CD4-positive, alpha-beta memory T cell (primary cell): Measurements from ENCODE around the gene HHEX. TPM values are rescaled to one million over a fixed set of nuclear protein-coding genes. Genes with fewer than 3 reads are reported as not detected.
A peak's percentile ranks its signal among the peaks of the same experiment; 100 is the strongest.
"Not testable (repeated sequence)": the region's sequence is repeated elsewhere in the genome, so short reads cannot be mapped to it uniquely, and the experiment has no call there.

Experiments
- CTCF ChIA-PET: fragments of 350-600 bp; sonication (Branson Sonifier 250); formaldehyde crosslinking; loops from one replicate; lab custom pipeline; 2021; ENCODE audit warnings: inconsistent platforms; ENCODE audit not compliant: partially characterized antibody; lab: Charles Lee
- POLR2A ChIA-PET: fragments of 350-600 bp; sonication (Branson Sonifier 250); formaldehyde crosslinking; loops from one replicate; lab custom pipeline; 2021; ENCODE audit not compliant: partially characterized antibody; lab: Charles Lee
- DNase-seq, 5 donors: peaks; one replicate each; pipeline versions ENCODE4 v3.0.0 to v3.0.0-alpha.2; 2020 to 2022; ENCODE audit warnings: mixed read lengths in 1 of 5
- H3K27ac ChIP-seq: one replicate; pipeline ENCODE4 v1.7.0; 2013; ENCODE audit warnings: low read depth, low read length
- H3K27me3 ChIP-seq: 2 replicates; pipeline ENCODE4 v1.7.0; 2013; ENCODE audit warnings: mild to moderate bottlenecking, low read length, moderate library complexity; ENCODE audit not compliant: insufficient read depth
- H3K36me3 ChIP-seq: 2 replicates; pipeline ENCODE4 v1.7.0; 2013; ENCODE audit warnings: mild to moderate bottlenecking, low read length, moderate library complexity; ENCODE audit not compliant: insufficient read depth
- H3K4me1 ChIP-seq: 2 replicates; pipeline ENCODE4 v1.7.0; 2013; ENCODE audit warnings: mild to moderate bottlenecking, low read length, moderate library complexity; ENCODE audit not compliant: insufficient read depth
- H3K4me3 ChIP-seq, 2 donors: one replicate each; pipeline ENCODE4 v1.7.0; 2013; ENCODE audit warnings: low read length in 2 of 2, mild to moderate bottlenecking in 1 of 2
- H3K9me3 ChIP-seq, 2 donors: one replicate each; pipeline ENCODE4 v1.7.0; 2013; ENCODE audit warnings: low read length in 2 of 2, control low read depth in 1 of 2; ENCODE audit not compliant: control insufficient read depth in 1 of 2
- H3K27ac Mint-ChIP-seq, 7 donors: one replicate each; pipeline ENCODE4 v1.8.0; 2020 to 2021; ENCODE audit warnings: mixed read lengths in 7 of 7, mild to moderate bottlenecking in 6 of 7, inconsistent platforms in 3 of 7, moderate library complexity in 3 of 7
- H3K27me3 Mint-ChIP-seq, 2 donors: one replicate each; pipeline ENCODE4 v1.8.0; 2020 to 2021; ENCODE audit warnings: mixed read lengths in 2 of 2
- H3K36me3 Mint-ChIP-seq, 2 donors: one replicate each; pipeline ENCODE4 v1.8.0; 2020 to 2021; ENCODE audit warnings: mixed read lengths in 2 of 2, inconsistent platforms in 1 of 2, mild to moderate bottlenecking in 1 of 2
- H3K4me1 Mint-ChIP-seq, 4 donors: one replicate each; pipeline ENCODE4 v1.8.0; 2020 to 2021; ENCODE audit warnings: mixed read lengths in 4 of 4, mild to moderate bottlenecking in 1 of 4
- H3K4me3 Mint-ChIP-seq, 8 donors: one replicate each; pipeline ENCODE4 v1.8.0; 2020 to 2021; ENCODE audit warnings: mixed read lengths in 8 of 8, mild to moderate bottlenecking in 7 of 8, moderate library complexity in 6 of 8, inconsistent platforms in 3 of 8
- H3K9me3 Mint-ChIP-seq, 8 donors: one replicate each; pipeline ENCODE4 v1.8.0; 2020 to 2021; ENCODE audit warnings: mixed read lengths in 8 of 8, mild to moderate bottlenecking in 5 of 8, inconsistent platforms in 3 of 8, moderate library complexity in 1 of 8
- intact Hi-C: fragments of 100-400 bp; cut with micrococcal nuclease; formaldehyde crosslinking; loops from one replicate; pipeline ENCODE4 v1.15.1; 2023
- polyA plus RNA-seq, 2 donors: library from polyadenylated mRNA; unstranded; fragments of 300-500 nt; fragmentation: Illumina TruSeq; gene quantifications; one replicate each; pipeline ENCODE4 v1.2.3, GENCODE V29; 2021
- total RNA-seq, 2 experiments: library from RNA; stranded (reverse); gene quantifications; one replicate each; pipeline ENCODE4 v1.2.3, GENCODE V29; 2021

The HHEX gene
- total RNA-seq, result under 1 TPM in 1 of 2 experiments, not detected in 1; 0.32 TPM
- polyA plus RNA-seq, result 1 to 10 TPM in 1 of 2 donors, under 1 TPM in 1; 0.98 to 1.2 TPM

DNA sequence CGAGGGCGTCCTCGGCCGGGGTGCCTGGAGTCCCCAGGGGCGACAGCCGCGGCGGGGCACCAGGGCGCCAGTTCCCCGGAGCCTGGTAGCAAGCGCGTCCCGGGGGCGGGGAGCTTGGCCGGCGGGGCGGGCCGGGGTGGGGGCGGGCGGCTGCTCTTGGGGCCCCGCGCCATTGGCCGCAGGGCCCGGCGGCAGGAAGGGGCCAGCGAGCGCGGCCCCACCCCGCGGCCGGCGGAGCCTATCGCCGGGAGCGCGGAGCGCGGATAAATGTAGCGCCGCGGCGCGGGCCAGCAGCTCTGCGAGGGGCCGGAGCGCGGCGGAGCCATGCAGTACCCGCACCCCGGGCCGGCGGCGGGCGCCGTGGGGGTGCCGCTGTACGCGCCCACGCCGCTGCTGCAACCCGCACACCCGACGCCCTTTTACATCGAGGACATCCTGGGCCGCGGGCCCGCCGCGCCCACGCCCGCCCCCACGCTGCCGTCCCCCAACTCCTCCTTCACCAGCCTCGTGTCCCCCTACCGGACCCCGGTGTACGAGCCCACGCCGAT lies at the start of gene HHEX:
HHEX (plus strand) TSS at position 293 of the 548 bp plus-strand sequence; CDS start at position 325, 32 bp downstream.
- Mint-ChIP-seq H3K4me1 (peaks cover 9 to 33% (median 26%) of the 10 kb centered on the region in 4 donors), H3K27ac (peak within 1 kb of the TSS in 4 of 7 donors; percentile 13 to 84 (median 56)), H3K4me3 (peak within 1 kb of the TSS; percentile 77 to 91 (median 86)), H3K27me3 (peaks cover 29 to 42% of the 10 kb centered on the region in 2 donors), H3K9me3 (peaks cover 0 to 8% (median 2%) of the 10 kb centered on the region in 8 donors), H3K36me3 (peaks cover 0 to 1% of the 10 kb centered on the region in 2 donors)
- POLR2A ChIA-PET, result interaction anchor here (0.5 to 1.4 kb wide), 4 partner anchors 9 to 779 kb away, joined by 4 to 9 read pairs (median 4); partner anchors contain the start of gene EXOC6
- peak in 2 of 5 donors; percentile 15 to 29 for DNase-seq
- peak within 1 kb of the TSS; percentile 43 to 47 for H3K4me3 ChIP-seq
- CTCF ChIA-PET, result no interaction called here
- H3K9me3 ChIP-seq, result no peaks in the 10 kb centered on the region
- no peak within 1 kb of the TSS for H3K27ac ChIP-seq
- peaks cover 25% of the 10 kb centered on the region for H3K4me1 ChIP-seq
- H3K27me3 ChIP-seq, result peaks cover 37% of the 10 kb centered on the region
- intact Hi-C loops, result loop anchor here (5.0 to 10.0 kb wide), 2 partner anchors 97 to 155 kb away; partner anchors contain the start of genes EXOC6 and KIF11
- no peaks in the 10 kb centered on the region for H3K36me3 ChIP-seq

DNA sequence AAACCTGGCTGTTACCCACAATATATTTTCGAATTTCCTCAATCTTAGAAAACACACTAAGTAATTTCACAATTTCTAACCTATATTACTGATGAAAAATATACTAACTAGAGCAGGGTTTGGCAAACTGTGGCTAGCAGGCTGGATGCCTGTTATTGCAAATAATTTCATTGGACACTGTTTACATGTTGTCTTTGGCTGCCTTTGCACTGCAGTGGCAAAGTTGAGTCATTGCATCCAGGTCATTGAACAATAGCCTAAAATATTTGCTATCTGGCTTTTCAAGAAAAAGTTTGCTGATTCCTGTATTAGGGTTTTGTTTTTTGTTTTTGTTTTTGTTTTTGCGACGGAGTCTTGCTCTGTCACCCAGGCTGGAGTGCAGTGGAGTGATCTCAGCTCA lies 49.6 kb upstream of the HHEX start:
- H3K4me1 Mint-ChIP-seq, result peaks cover 0 to 6% (median 2%) of the 10 kb centered on the region in 4 donors
- H3K27ac Mint-ChIP-seq, result no peak overlapping the region
- no peak overlapping the region for H3K4me3 Mint-ChIP-seq
- H3K9me3 Mint-ChIP-seq, result no peaks in the 10 kb centered on the region
- no peaks in the 10 kb centered on the region for H3K27me3 ChIP-seq
- no peaks in the 10 kb centered on the region for H3K36me3 ChIP-seq
- ChIA-PET POLR2A (no interaction called here), CTCF (interaction anchor here (1.6 kb wide), 1 partner anchor 9 kb away, joined by 4 read pairs; no protein-coding TSS in a partner anchor)
- intact Hi-C loops, result no loop called here
- DNase-seq, result no peak
- no peak overlapping the region for H3K27ac ChIP-seq
- no peaks in the 10 kb centered on the region for H3K36me3 Mint-ChIP-seq
- H3K4me3 ChIP-seq, result no peak overlapping the region
- no peaks in the 10 kb centered on the region for H3K9me3 ChIP-seq
- H3K4me1 ChIP-seq, result no peaks in the 10 kb centered on the region
- H3K27me3 Mint-ChIP-seq, result no peaks in the 10 kb centered on the region

DNA sequence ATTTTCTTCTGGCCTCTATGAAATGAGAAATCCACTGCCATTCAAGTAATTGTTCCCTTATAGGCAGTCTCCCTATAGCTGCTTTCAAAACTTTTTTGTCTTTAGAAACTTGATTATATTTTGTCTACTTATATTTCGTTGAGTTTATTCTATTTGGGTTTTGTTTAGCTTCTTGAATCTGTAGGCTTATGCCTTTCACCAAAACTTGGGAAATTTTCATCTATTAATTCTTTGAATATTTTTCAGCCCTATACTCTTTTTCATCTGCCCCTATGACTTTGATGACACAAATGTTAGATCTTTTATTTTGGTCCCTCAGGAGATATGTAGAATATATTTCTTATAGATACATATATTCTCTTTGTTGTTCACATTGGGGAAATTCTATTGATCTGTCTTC lies 48.3 kb upstream of the HHEX start:
- intact Hi-C loops, result no loop called here
- Histone ChIP-seq H3K9me3 (no peaks in the 10 kb centered on the region), H3K27me3 (no peaks in the 10 kb centered on the region), H3K27ac (no peak overlapping the region), H3K4me3 (no peak overlapping the region), H3K36me3 (no peaks in the 10 kb centered on the region), H3K4me1 (no peaks in the 10 kb centered on the region)
- POLR2A ChIA-PET, result no interaction called here
- Mint-ChIP-seq H3K27ac (no peak overlapping the region), H3K27me3 (no peaks in the 10 kb centered on the region), H3K4me3 (no peak overlapping the region), H3K9me3 (no peaks in the 10 kb centered on the region), H3K36me3 (no peaks in the 10 kb centered on the region), H3K4me1 (peaks cover 0 to 6% (median 2%) of the 10 kb centered on the region in 4 donors)
- CTCF ChIA-PET, result no interaction called here
- no peak for DNase-seq

DNA sequence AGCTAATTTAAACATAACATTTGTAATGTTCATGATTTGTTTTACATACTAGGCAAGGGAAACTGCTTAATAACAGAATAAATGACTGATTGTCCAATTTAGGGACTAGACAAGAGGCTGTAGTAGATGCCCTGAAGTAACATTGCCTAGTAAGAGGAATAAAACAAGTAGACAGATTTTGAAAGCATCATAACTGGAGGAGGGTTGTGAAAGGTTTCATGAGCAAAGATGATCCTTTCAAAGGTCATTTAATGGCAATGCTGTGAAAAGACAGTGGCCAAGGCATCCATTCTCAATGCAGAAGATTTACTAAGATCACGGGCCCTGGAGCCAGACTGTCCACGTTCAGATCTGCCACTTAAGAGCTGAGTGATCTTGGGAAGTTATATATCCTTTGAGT lies 44.8 kb upstream of the HHEX start:
- DNase-seq, result no peak
- Histone ChIP-seq H3K27ac (no peak overlapping the region), H3K4me1 (no peaks in the 10 kb centered on the region), H3K9me3 (no peaks in the 10 kb centered on the region), H3K27me3 (no peaks in the 10 kb centered on the region), H3K36me3 (no peaks in the 10 kb centered on the region), H3K4me3 (no peak overlapping the region)
- Mint-ChIP-seq H3K27me3 (no peaks in the 10 kb centered on the region), H3K4me1 (peaks cover 0 to 6% (median 2%) of the 10 kb centered on the region in 4 donors), H3K9me3 (no peaks in the 10 kb centered on the region), H3K36me3 (no peaks in the 10 kb centered on the region), H3K27ac (no peak overlapping the region), H3K4me3 (no peak overlapping the region)
- ChIA-PET CTCF (interaction anchor here (0.7 to 2.3 kb wide), 3 partner anchors 46 to 128 kb away, joined by 3 to 7 read pairs (median 3); no protein-coding TSS in a partner anchor), POLR2A (no interaction called here)
- intact Hi-C loops, result loop anchor here (1.0 kb wide), 1 partner anchor 128 kb away; no protein-coding TSS in a partner anchor

DNA sequence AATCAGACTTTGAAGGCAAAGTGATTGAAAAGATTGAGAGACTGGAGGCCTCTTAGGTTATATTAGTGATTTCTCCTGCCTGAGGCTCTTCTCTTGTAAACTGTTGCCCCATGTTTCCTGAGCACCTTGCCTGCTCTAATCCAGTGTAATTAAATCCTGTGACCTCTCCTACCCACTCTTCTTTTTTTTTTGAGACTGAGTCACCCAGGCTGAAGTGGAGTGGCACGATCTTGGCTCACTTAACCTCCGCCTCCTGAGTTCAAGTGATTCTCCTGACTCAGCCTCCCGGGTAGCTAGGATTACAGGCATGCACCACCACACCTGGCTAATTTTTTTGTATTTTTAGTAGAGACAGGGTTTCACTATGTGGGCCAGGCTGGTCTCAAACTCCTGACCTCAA lies 38.9 kb upstream of the HHEX start:
- H3K36me3 ChIP-seq, H3K27me3 Mint-ChIP-seq, H3K4me3 Mint-ChIP-seq, H3K9me3 Mint-ChIP-seq, H3K27ac ChIP-seq, DNase-seq, intact Hi-C loops, H3K4me1 ChIP-seq, H3K9me3 ChIP-seq, H3K4me1 Mint-ChIP-seq, POLR2A ChIA-PET, H3K4me3 ChIP-seq, H3K27me3 ChIP-seq, H3K27ac Mint-ChIP-seq, H3K36me3 Mint-ChIP-seq: not testable (repeated sequence)
- CTCF ChIA-PET, result interaction anchor here (1.0 kb wide), 1 partner anchor 53 kb away, joined by 3 read pairs; no protein-coding TSS in a partner anchor

DNA sequence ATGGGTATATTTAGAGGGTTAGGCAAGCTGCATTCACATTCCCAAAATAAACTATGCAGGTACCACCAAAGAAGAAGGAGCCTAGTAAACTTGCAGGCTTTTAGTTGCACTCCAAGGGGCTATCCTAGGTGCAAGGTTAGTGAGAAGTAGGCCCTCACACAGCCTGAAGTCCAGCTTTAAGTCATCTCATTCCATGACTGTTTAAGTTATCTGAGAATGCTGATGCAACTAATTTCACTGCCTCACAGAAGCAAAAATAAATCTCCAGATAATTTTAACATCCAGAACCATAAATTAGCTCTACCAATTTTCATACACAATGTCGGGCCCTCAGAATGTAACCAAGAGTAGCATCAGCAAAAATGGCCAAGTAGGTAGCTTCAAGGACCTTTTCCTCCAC lies 34.3 kb upstream of the HHEX start:
- peak overlapping the region in 1 of 7 donors; percentile 7 for H3K27ac Mint-ChIP-seq

DNA sequence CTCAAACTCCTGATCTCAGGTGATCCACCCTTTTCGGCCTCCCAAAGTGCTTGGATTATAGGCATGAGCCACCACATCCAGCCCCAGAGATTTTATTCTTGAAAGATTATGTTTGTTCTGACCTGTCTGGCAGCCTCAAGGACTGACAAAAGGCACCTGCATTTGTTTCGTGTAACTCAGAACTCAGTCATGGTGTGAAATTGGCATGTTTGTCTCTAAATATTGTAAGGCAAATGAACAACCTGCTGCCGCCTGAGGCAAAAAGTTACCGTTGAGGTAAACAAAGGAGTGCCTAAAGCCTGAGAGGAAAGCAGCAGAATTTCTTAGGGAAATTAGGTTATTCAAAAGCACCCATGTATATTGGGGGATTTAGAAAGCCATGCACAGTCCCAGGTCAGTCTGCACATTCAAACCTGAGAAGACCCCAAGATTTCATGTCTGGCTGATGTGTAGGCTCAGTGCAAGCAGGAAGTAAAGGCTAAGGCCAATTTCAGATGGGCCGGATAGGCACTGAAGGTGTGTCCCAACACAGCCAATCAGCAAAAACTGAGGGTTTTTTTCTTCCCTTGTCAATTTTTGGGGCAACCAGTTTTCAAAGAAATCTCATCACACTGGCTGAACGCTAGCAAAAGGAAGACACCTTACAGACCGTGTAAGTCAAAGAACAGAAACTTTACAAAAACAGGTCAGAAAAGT lies 33.3 kb upstream of the HHEX start:
- H3K4me3 Mint-ChIP-seq, result no peak overlapping the region
- POLR2A ChIA-PET, result interaction anchor here (0.8 kb wide), 1 partner anchor 65 kb away, joined by 3 read pairs; no protein-coding TSS in a partner anchor
- DNase-seq, result no peak
- H3K36me3 ChIP-seq, result no peaks in the 10 kb centered on the region
- CTCF ChIA-PET, result no interaction called here
- no peak overlapping the region for H3K27ac ChIP-seq
- intact Hi-C loops, result no loop called here
- no peaks in the 10 kb centered on the region for H3K4me1 ChIP-seq
- no peak overlapping the region for H3K27ac Mint-ChIP-seq
- no peaks in the 10 kb centered on the region for H3K9me3 ChIP-seq
- H3K27me3 Mint-ChIP-seq, result no peaks in the 10 kb centered on the region
- no peaks in the 10 kb centered on the region for H3K27me3 ChIP-seq
- H3K4me3 ChIP-seq, result no peak overlapping the region
- no peaks in the 10 kb centered on the region for H3K36me3 Mint-ChIP-seq
- peaks cover 0 to 12% (median 0%) of the 10 kb centered on the region in 8 donors for H3K9me3 Mint-ChIP-seq
- H3K4me1 Mint-ChIP-seq, result no peaks in the 10 kb centered on the region

More for the DNA sequence above, 34.3 kb upstream of the HHEX start:
- no peaks in the 10 kb centered on the region for H3K36me3 ChIP-seq
- ChIA-PET CTCF (no interaction called here), POLR2A (interaction anchor here (0.8 kb wide), 1 partner anchor 64 kb away, joined by 3 read pairs; no protein-coding TSS in a partner anchor)
- H3K27me3 ChIP-seq, result no peaks in the 10 kb centered on the region
- Mint-ChIP-seq H3K36me3 (no peaks in the 10 kb centered on the region), H3K4me3 (no peak overlapping the region), H3K9me3 (peaks cover 0 to 7% (median 0%) of the 10 kb centered on the region in 8 donors), H3K4me1 (no peaks in the 10 kb centered on the region), H3K27me3 (no peaks in the 10 kb centered on the region)
- H3K9me3 ChIP-seq, result no peaks in the 10 kb centered on the region
- intact Hi-C loops, result no loop called here
- H3K4me3 ChIP-seq, result no peak overlapping the region
- no peaks in the 10 kb centered on the region for H3K4me1 ChIP-seq
- DNase-seq, result no peak
- H3K27ac ChIP-seq, result no peak overlapping the region
